DND-41 (cell line): ENCODE data around the gene OR2B3.

Experiments used
- EZH2 ChIP-seq: IDR thresholded peaks from 3 replicates; pipeline ENCODE4 v1.6.1; 2012; ENCODE audit warnings: borderline replicate concordance, low read depth, mild to moderate bottlenecking, moderate library complexity, low read length, inconsistent platforms; ENCODE audit not compliant: severe bottlenecking
- TF ChIP-seq, protein P1 (sequence below): IDR thresholded peaks from 2 replicates; pipeline ENCODE4 v1.5.1; 2012; ENCODE audit warnings: borderline replicate concordance, low read length, moderate library complexity, mild to moderate bottlenecking; ENCODE audit not compliant: poor library complexity, severe bottlenecking; ENCODE audit errors: extremely low read depth

GRCh38 chr6:29071831-29072723 is 15.0 kb downstream of the OR2B3 start:
- TF ChIP-seq, protein P1, sequence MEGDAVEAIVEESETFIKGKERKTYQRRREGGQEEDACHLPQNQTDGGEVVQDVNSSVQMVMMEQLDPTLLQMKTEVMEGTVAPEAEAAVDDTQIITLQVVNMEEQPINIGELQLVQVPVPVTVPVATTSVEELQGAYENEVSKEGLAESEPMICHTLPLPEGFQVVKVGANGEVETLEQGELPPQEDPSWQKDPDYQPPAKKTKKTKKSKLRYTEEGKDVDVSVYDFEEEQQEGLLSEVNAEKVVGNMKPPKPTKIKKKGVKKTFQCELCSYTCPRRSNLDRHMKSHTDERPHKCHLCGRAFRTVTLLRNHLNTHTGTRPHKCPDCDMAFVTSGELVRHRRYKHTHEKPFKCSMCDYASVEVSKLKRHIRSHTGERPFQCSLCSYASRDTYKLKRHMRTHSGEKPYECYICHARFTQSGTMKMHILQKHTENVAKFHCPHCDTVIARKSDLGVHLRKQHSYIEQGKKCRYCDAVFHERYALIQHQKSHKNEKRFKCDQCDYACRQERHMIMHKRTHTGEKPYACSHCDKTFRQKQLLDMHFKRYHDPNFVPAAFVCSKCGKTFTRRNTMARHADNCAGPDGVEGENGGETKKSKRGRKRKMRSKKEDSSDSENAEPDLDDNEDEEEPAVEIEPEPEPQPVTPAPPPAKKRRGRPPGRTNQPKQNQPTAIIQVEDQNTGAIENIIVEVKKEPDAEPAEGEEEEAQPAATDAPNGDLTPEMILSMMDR, result peak; percentile 49
- TF ChIP-seq EZH2, result no peak
